SJCRH30 (cell line): Measurements from ENCODE around the gene SH3BP5. TPM values are rescaled to one million over a fixed set of nuclear protein-coding genes. Genes with fewer than 3 reads are reported as not detected.

Experiments
- DNase-seq, 2 experiments: peaks; one replicate each; pipeline ENCODE4 v3.0.0-alpha.2; 2015 to 2020
- H3K27ac ChIP-seq: fragments of 250-450 bp; sonication (Bioruptor Pico); 2 replicates; pipeline ENCODE4 v1.5.1; 2020; ENCODE audit warnings: mild to moderate bottlenecking, moderate library complexity
- H3K27me3 ChIP-seq: fragments of 250-450 bp; sonication (Bioruptor Pico); 2 replicates; pipeline ENCODE4 v1.5.1; 2020; ENCODE audit warnings: mild to moderate bottlenecking, moderate library complexity
- H3K36me3 ChIP-seq: fragments of 250-450 bp; sonication (Bioruptor Pico); 2 replicates; pipeline ENCODE4 v1.5.1; 2020; ENCODE audit warnings: mild to moderate bottlenecking, moderate library complexity
- H3K4me1 ChIP-seq: fragments of 250-450 bp; sonication (Bioruptor Pico); 2 replicates; pipeline ENCODE4 v1.5.1; 2020; ENCODE audit warnings: mild to moderate bottlenecking, moderate library complexity
- H3K4me3 ChIP-seq: fragments of 250-450 bp; sonication (Bioruptor Pico); 2 replicates; pipeline ENCODE4 v1.5.1; 2020; ENCODE audit warnings: mild to moderate bottlenecking, moderate library complexity
- H3K9me3 ChIP-seq: fragments of 250-450 bp; sonication (Bioruptor Pico); replicated peaks from 2 replicates; pipeline ENCODE4 v1.5.1; 2020; ENCODE audit warnings: mild to moderate bottlenecking, moderate library complexity
- total RNA-seq: library from RNA; depleted of rRNA; stranded (reverse); fragments of >200 nt; shearing (Covaris generic); gene quantifications from 2 replicates; pipeline ENCODE4 v1.2.3, GENCODE V29; 2014

Gene SH3BP5
- total RNA-seq, 1 experiment from 2014 or later: 8.5 TPM

- no peaks in the 10 kb centered on the region for H3K27me3 ChIP-seq
- H3K36me3 ChIP-seq: no peaks in the 10 kb centered on the region
- no peak overlapping the region for H3K27ac ChIP-seq
- no peaks in the 10 kb centered on the region for H3K4me1 ChIP-seq
- no peak for DNase-seq
- no peaks in the 10 kb centered on the region for H3K9me3 ChIP-seq
- no peak overlapping the region for H3K4me3 ChIP-seq
Observed at GRCh38 chr3:15303728-15304127, 28.7 kb downstream of the SH3BP5 start.

GRCh38 chr3:15303216-15303615, 29.2 kb downstream of the SH3BP5 start:
- Histone ChIP-seq H3K4me1 (no peaks in the 10 kb centered on the region), H3K27ac (no peak overlapping the region), H3K9me3 (no peaks in the 10 kb centered on the region), H3K4me3 (no peak overlapping the region), H3K36me3 (no peaks in the 10 kb centered on the region), H3K27me3 (no peaks in the 10 kb centered on the region)
- DNase-seq: no peak

DNA sequence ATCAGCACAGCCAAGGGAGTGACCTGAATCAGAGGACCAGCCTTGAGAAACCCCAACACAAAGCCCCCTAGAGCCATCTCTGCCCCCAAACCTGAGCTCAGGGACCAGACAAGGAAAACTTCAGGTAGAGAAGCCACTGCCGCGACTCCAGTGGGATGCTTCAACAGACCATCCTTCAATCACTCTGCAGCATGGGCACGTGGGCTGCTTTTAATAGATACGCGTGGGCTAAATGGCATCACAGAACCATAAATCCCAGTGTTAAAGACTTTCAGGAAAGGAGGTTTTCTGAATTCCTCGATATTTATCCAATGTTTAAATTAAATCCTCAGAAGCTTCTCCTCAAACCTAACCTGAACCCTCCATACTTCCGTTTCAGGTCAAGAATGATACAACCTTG, 30.6 kb downstream of the SH3BP5 start:
- Histone ChIP-seq H3K4me3 (no peak overlapping the region), H3K27me3 (no peaks in the 10 kb centered on the region), H3K27ac (no peak overlapping the region), H3K36me3 (no peaks in the 10 kb centered on the region), H3K9me3 (no peaks in the 10 kb centered on the region), H3K4me1 (no peaks in the 10 kb centered on the region)
- DNase-seq: no peak

GRCh38 chr3:15300323-15301078, 31.9 kb downstream of the SH3BP5 start:
- peak in 1 of 2 experiments; percentile 19 for DNase-seq
- H3K27me3 ChIP-seq: no peaks in the 10 kb centered on the region
- H3K4me3 ChIP-seq: no peak overlapping the region
- no peak overlapping the region for H3K27ac ChIP-seq
- H3K4me1 ChIP-seq: no peaks in the 10 kb centered on the region
- no peaks in the 10 kb centered on the region for H3K36me3 ChIP-seq
- no peaks in the 10 kb centered on the region for H3K9me3 ChIP-seq

DNA sequence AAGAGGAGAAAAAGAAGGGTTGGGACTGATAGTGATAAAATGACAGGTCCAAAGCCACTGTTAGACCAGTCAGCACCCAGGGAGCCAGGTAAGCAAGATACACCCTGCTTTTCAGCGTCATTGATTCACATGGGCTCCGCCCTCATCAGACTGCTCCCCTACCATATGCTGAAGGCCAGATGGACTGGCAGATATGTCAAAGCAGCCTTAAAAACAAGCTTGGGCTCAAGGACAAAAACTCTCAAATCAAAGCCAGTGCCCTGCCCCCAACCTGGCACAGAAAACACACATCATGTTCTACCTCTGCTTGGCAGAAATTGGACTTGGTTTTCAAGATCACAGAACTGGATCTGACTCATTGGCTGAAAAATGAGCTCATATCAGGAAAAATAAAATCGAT, 33.4 kb downstream of the SH3BP5 start:
- Histone ChIP-seq H3K4me1 (no peaks in the 10 kb centered on the region), H3K36me3 (no peaks in the 10 kb centered on the region), H3K4me3 (no peak overlapping the region), H3K27ac (no peak overlapping the region), H3K9me3 (no peaks in the 10 kb centered on the region), H3K27me3 (no peaks in the 10 kb centered on the region)
- no peak for DNase-seq

GRCh38 chr3:15298504-15298903, 33.9 kb downstream of the SH3BP5 start:
- H3K4me3 ChIP-seq: no peak overlapping the region
- DNase-seq: no peak
- H3K36me3 ChIP-seq: no peaks in the 10 kb centered on the region
- no peaks in the 10 kb centered on the region for H3K27me3 ChIP-seq
- no peaks in the 10 kb centered on the region for H3K9me3 ChIP-seq
- H3K27ac ChIP-seq: no peak overlapping the region
- H3K4me1 ChIP-seq: no peaks in the 10 kb centered on the region

- Histone ChIP-seq H3K9me3 (no peaks in the 10 kb centered on the region), H3K4me3 (no peak overlapping the region), H3K4me1 (peaks cover 6% of the 10 kb centered on the region), H3K27ac (no peak overlapping the region), H3K27me3 (no peaks in the 10 kb centered on the region), H3K36me3 (no peaks in the 10 kb centered on the region)
- no peak for DNase-seq
Observed at GRCh38 chr3:15297608-15298350, 34.6 kb downstream of the SH3BP5 start.

DNA sequence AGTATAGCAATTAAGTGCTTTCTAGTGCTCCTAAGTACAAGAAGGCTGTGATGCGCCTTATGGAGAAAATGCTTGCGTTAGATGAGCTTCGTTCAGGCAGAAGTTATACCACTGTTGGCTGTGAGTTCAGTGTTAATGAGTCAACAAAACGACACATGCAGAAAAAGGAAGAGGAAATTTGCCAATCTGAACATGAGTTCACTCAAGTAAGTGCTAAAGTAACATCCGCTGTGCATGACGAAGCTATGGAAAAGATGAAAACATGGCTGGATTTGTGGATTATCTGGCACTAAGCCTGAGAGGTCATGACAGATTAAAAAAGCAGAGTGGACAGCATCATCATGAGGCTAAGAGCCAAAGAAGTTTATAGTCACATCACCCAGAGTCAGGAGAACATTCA, 36.9 kb downstream of the SH3BP5 start:
- Histone ChIP-seq H3K27me3 (no peaks in the 10 kb centered on the region), H3K4me3 (no peak overlapping the region), H3K9me3 (no peaks in the 10 kb centered on the region), H3K27ac (no peak overlapping the region), H3K36me3 (no peaks in the 10 kb centered on the region), H3K4me1 (peaks cover 20% of the 10 kb centered on the region)
- no peak for DNase-seq

DNA sequence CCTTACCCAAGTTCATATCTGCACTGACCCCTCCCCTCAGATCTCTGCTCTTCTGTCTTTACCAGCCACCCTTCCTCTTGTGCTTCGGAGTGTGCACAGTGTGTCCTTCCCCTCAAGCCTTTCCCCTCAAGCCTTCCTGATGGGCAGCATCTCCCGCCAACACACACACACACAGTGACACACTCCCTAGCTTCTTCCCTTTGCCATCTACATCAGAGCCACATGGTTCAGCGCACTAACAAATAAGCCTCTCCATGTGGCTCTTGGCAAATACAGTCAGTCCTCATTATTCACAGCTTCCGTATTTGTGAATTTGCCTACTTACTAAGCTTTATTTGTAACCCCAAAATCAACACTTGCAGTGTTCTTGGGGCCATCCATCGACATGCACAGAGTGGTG, 37.5 kb downstream of the SH3BP5 start:
- H3K4me3 ChIP-seq: no peak overlapping the region
- no peaks in the 10 kb centered on the region for H3K27me3 ChIP-seq
- no peak for DNase-seq
- no peak overlapping the region for H3K27ac ChIP-seq
- H3K4me1 ChIP-seq: peaks cover 22% of the 10 kb centered on the region
- no peaks in the 10 kb centered on the region for H3K36me3 ChIP-seq
- H3K9me3 ChIP-seq: no peaks in the 10 kb centered on the region

DNA sequence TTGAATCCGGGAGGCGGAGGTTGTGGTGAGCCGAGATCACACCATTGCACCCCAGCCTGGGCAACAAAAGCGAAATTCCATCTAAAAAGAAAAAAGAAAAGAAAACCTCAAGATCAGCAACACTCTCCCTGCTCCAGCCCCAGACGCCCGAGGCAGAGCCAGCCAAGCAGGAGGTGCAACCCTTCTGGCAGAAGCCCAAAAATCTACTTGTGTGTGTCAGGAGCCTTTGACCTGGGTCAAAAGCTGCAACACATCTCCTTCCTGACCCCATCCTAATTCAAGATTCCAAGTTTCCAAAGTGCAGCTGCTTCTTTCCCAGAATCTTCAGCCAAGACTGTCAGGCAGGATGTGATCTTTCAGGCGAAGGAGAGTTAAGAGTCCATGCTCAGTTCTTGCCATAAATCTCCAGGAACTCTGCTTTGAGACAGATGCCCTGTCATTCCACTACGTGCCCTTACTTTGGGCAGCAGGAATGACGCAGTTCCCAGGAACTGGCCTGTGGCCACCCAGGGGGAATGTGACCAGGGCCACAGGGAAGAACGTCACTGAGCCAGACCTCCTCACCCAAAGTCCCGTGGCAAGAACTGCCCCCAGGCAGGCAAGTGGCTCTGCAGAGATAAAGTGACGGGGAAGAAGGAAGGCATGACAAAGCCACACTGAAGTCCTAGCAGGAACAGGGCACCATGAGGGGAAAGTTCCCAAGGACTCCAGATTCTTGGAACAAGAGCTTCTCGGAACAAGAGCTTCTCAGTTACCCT, 39.4 kb downstream of the SH3BP5 start:
- no peak overlapping the region for H3K4me3 ChIP-seq
- no peak overlapping the region for H3K27ac ChIP-seq
- DNase-seq: peak; percentile 15 to 33
- H3K9me3 ChIP-seq: no peaks in the 10 kb centered on the region
- peaks cover 26% of the 10 kb centered on the region for H3K4me1 ChIP-seq
- no peaks in the 10 kb centered on the region for H3K36me3 ChIP-seq
- no peaks in the 10 kb centered on the region for H3K27me3 ChIP-seq

GRCh38 chr3:15291589-15292541, 40.5 kb downstream of the SH3BP5 start:
- peak; percentile 29 to 53 for DNase-seq
- H3K9me3 ChIP-seq: no peaks in the 10 kb centered on the region
- H3K27ac ChIP-seq: no peak overlapping the region
- H3K4me3 ChIP-seq: no peak overlapping the region
- H3K27me3 ChIP-seq: no peaks in the 10 kb centered on the region
- no peaks in the 10 kb centered on the region for H3K36me3 ChIP-seq
- peaks cover 26% of the 10 kb centered on the region for H3K4me1 ChIP-seq

DNA sequence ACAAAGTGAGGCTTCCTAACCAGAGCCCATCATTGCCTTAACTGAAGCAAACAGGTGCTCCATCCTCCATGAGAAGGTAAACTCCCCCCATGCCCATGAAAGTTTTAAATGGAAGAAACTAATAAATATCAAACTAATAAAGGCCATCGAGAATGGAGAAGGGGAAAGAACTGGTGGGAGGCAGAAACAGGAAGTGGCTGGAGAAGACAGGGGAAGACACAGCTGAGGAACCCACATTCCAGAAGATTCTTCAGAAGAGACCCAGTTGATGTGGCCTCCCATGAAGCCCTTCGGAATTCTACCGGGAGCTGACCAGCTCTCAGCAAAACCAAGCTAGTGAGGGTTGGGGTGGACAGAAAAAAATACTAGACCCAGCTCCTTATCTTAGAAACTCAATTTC, 41.6 kb downstream of the SH3BP5 start:
- no peak overlapping the region for H3K27ac ChIP-seq
- no peaks in the 10 kb centered on the region for H3K9me3 ChIP-seq
- DNase-seq: no peak
- H3K36me3 ChIP-seq: no peaks in the 10 kb centered on the region
- H3K4me1 ChIP-seq: peaks cover 26% of the 10 kb centered on the region
- no peaks in the 10 kb centered on the region for H3K27me3 ChIP-seq
- no peak overlapping the region for H3K4me3 ChIP-seq

DNA sequence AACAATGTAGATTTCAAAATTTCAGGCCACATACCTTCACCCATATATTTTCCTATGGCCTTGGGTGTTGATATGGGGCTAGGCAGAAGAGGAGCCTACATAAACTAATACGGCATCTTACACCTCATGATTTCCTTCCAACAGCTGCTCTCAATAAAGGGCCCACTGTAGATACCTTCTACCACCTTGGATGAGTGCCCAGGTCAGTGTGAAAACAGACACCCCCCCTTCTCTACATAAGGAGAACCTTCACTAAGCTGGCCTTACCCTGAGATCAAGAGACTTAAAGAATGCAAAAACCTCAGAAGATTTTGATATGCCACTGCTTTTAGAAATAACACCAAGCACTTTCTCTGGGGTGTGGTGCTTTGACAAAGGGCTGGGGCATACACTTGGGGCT, 42.7 kb downstream of the SH3BP5 start:
- no peaks in the 10 kb centered on the region for H3K27me3 ChIP-seq
- no peak overlapping the region for H3K27ac ChIP-seq
- H3K36me3 ChIP-seq: no peaks in the 10 kb centered on the region
- DNase-seq: peak; percentile 41 to 78
- no peak overlapping the region for H3K4me3 ChIP-seq
- no peaks in the 10 kb centered on the region for H3K9me3 ChIP-seq
- peaks cover 26% of the 10 kb centered on the region for H3K4me1 ChIP-seq

GRCh38 chr3:15288331-15289035, 43.9 kb downstream of the SH3BP5 start:
- Histone ChIP-seq H3K27ac (no peak overlapping the region), H3K9me3 (no peaks in the 10 kb centered on the region), H3K36me3 (no peaks in the 10 kb centered on the region), H3K4me1 (peaks cover 26% of the 10 kb centered on the region), H3K4me3 (no peak overlapping the region), H3K27me3 (no peaks in the 10 kb centered on the region)
- no peak for DNase-seq
